Measurements from ENCODE around the gene FABP7.
"Not testable (repeated sequence)": the region's sequence is repeated elsewhere in the genome, so short reads cannot be mapped to it uniquely, and the experiment has no call there.

The FABP7 gene

DNA sequence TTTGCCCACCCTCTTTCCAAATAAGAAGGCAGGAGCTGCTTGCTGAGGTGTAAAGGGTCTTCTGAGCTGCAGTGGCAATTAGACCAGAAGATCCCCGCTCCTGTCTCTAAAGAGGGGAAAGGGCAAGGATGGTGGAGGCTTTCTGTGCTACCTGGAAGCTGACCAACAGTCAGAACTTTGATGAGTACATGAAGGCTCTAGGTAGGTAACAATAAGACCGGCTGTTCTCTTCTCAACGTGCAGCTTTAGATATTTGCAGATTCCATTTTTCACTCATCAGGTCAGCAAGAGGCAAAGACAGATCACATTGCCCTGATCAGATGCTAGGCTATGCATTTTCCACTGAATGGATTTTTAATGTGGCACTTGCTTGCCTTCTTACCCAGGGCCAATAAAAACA is at the start of gene FABP7:
Gene FABP7 (plus strand): TSS at position 50 of the 400 bp plus-strand sequence. CDS start 79 bp downstream, at position 129.
- in situ Hi-C loops (cut with HindIII; ENCODE audit: low sequenced_read_pairs) = no loop called here

DNA sequence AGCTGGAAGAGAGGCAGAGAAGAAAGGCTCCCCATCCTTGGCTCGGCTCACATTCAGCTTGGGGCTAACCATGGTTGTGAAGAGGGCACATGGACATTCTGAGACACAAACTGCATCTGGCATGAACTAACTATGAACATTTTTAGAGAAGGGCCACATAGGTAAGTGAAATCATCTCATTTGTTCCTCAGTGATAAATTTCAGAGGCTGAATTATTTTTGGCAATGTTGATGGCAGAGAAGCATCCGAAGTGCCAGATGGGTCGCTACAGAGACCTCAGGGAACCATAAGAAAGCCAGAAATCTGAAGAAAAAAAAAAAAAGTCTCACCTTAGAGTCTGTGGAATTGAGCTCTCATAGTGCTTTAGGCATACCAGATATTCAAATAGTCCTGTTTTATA is 49.2 kb upstream of the FABP7 start:
- in situ Hi-C loops (cut with HindIII; ENCODE audit: low sequenced_read_pairs) = loop anchor here (5.0 kb wide), 1 partner anchor 97 kb away; no protein-coding TSS in a partner anchor

DNA sequence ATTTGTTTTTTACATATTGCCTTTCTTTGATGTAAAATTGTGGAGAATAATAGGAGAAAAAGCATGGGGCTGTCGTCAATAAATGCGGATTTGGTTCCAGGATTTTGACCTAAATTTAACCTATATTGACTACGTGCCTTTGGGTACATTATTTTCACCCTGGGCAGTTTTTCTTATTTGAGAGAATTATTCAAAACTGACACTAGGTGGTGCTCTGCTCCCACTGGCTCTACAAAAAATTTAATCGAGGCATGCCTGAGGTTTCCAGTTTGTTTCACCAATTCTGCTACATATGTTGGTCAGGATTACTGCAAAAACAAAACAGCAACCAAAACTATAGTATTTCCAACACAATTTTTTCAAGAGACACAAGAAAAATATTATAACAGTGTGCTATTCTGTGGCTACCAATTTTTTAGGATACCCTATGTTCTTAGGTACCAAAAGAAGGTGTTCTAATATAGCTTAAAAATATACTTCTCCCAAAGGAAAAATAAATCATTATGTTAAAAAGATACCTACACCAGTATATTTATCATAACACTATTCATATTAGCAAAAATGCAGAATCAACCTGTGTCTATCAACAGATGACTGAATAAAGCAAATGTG is 48.6 kb upstream of the FABP7 start:
- in situ Hi-C loops (cut with HindIII; ENCODE audit: low sequenced_read_pairs) = loop anchor here (5.0 kb wide), 1 partner anchor 96 kb away; no protein-coding TSS in a partner anchor

DNA sequence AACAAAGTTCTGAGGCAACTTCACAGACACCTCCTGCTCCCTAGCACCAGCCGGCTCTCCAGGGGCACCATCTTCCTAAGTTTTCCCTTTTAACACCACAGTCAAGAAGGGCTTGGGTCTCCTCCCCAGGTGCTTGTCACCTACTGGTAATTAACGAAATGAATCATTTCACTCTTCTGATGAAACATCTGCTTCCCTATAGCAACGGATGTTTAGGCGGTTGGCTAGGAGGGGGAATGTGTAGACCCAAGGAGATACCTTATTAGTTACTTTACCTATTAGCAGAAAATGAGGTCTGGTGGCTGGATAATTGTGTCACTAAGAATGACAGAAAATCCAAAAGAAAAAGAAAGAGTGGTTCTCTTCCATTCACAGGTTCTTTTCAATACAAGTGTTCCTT is 46.3 kb upstream of the FABP7 start:
- in situ Hi-C loops (cut with HindIII; ENCODE audit: low sequenced_read_pairs) = loop anchor here (5.0 kb wide), 1 partner anchor 94 kb away; no protein-coding TSS in a partner anchor

DNA sequence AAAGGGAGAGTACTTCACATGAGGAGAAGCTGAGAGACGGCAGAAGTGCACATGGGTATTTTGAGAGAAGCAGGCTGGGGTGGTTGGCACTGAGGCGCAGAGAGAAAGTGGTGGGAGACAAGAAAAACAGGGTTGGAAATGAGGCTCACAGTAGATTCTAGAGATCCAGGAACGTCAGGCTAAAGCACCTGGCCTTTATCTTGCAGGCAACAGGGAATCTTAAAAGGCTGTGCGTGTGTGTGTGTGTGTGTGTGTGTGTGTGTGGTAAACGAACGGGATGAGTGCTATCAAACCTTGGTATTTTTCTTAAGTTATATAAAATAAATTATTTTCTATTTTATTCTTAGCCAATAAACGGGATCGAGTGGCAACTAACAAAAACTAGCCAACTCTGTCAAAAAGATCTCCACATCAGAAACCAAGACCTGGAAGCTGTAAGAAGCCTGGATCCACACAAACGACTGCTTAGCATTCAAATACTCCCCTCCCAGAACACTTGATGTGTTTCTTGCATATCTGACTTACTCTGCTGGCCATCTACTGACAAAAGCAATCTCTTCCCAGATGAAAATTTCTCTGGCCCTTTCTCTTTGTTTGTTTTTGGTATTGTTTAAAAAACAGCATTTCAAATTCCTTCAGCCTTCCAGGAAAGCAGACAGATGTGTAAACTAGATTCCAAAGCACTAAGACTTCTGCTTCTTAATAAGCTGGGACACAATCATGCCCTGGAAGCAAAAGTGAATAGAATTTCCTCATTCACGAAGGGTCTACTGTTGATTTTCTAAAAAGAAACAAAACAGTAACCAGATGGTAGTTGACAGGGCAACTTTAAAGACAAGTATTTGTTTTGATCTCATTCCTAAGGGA is 44.8 kb upstream of the FABP7 start:
- in situ Hi-C loops (cut with HindIII; ENCODE audit: low sequenced_read_pairs) = loop anchor here (5.0 kb wide), 1 partner anchor 93 kb away; no protein-coding TSS in a partner anchor

DNA sequence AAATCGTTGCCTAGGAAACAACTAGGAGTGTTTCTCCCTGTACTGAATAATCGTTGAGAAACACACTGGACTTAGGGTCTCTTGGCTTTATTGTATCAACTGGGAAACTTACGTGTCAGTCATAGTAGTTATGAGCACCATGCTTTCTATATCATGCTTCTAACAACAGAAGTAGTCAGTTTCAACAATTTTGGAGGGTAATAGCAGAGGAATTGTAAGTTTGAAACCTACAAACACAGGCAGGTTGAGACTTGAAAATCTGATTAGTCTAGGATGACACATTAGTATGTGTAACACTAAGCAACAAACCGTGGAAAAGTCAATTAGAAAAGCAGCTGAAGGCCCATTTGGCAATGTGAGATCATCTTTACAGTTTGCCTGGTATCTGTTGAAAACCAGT is 43.9 kb upstream of the FABP7 start:
- in situ Hi-C loops (cut with HindIII; ENCODE audit: low sequenced_read_pairs) = no loop called here

DNA sequence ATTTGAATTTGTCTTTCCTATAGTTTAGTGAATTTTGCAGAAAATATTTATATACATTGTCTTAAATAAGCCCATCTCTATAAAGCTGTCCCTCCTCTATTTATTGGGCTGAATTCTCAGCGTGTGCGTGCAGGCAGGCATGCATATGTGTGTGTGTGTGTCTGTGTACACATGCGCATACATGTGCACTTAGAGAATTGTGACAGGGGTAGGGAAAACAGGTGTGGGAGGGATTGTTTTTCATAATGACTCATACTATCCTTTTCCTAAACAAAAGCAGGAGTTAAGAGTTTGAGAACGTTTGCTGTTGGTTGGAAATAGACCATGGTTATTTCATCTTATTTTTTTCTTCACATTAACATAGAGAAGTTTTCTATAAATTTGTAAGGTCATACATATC is 43.4 kb upstream of the FABP7 start:
- in situ Hi-C loops (cut with HindIII; ENCODE audit: low sequenced_read_pairs) = no loop called here

DNA sequence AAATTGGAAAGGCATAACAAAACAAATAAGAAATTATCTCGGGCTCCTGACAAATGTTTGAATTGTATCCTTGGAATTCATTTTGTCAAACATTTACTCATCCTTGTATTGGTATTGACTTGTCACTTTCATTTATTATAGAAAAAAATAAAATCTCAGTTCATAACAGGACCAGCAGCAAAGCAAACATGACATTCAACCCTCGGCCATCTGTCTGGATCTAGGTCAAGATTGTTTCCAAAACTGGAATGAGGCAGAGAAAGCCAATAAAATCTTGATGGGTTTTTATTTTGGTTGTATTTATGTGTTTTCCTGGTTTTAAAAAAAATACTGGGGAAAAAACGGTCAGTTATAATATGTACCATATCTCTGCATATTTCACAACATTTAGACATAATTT is 42.9 kb upstream of the FABP7 start:
- in situ Hi-C loops (cut with HindIII; ENCODE audit: low sequenced_read_pairs) = no loop called here

DNA sequence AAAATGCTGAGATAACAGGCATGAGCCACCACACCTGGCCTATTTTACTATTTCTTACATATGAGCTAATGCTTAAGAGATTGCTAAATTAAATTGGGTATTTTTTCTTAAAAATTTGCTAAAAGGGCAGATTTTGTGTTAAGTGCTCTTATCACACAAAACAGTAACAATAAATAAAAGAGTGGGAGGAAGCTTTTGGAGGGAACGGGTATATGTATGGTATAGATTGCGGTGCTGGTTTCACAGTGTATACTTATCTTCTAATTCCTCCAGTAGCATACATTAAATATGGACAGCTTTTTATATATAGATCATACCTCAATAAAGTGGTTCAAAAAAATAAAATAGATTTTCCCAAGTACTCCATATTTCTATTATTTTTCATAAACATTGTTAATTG is 39.4 kb upstream of the FABP7 start:
- in situ Hi-C loops (cut with HindIII; ENCODE audit: low sequenced_read_pairs) = no loop called here

DNA sequence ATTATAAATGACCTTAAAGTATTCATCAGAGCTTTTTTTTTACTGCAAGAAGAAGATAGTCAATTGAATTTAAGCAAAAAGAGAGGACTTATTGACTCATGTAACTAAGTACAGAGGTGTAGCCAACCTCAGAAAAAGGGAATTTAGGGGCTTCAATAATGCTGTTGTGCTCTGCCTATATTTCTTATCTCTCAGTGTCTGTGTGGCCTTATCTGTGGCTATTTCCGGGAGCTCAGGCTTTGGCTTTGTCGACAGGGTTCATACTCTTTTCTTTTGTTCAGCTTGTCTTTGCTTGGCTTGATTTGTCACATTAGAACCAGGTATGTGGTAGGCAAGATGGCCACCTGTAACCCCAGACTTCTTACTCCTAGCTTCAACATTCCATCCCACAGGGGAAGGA is 38.6 kb upstream of the FABP7 start:
- in situ Hi-C loops (cut with HindIII; ENCODE audit: low sequenced_read_pairs) = no loop called here

DNA sequence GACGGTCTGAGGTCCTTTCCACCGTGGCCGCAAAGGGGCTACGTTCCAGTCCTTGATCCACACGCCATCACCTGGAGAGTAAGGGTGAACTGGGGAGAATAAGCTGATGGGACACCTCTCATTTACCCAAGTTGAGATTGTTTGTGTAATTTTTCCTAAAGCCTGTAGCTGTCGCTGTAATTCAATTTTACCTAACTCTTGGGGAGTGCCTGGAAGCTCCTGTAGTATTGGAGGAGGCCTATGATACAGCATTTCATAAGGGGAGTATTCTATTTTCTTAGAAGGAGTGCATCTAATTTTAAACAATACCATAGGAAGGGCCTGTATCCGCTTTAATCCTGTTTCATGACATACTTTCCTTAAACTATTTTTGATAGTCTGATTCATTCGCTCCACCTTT is 35.3 kb upstream of the FABP7 start:
- in situ Hi-C loops (cut with HindIII; ENCODE audit: low sequenced_read_pairs) = not testable (repeated sequence)

DNA sequence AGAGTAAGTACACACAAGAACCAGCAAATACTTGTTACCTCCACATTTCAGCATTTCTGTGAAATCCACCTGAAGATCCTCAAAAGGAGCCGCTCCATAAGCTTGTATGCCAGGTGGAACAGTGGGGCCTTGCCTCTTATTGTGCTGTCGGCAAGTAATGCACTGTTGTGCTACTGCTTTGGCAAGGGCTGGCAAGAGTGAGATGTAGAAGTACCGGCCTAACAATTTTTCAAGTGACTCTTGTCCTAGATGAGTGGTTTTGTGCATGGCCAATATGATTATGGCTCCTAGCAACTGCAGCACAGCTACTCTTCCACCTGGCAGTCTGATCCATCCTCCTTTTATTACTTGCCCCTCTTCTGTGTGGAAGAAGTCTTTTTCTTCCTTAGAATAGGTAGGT is 34.7 kb upstream of the FABP7 start:
- in situ Hi-C loops (cut with HindIII; ENCODE audit: low sequenced_read_pairs) = not testable (repeated sequence)

DNA sequence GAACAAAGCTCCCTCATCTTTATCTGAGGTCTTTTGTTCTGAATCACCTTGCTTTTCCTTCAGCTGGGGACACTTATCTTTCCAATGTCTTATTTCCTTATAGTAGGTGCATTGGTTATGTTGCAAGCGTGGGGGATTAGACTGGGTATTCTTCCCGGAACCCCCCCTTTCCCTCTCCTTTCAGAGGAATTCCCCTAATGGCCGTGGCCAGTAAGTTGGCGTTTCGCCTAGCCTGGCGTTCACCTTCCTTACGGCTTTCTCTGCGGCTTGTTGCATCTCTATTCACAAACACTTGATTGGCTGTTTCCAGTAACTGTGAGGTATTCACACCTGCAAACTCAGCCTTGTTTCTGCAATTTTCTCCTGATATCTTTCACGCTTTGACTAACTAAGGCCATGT is 32.8 kb upstream of the FABP7 start:
- in situ Hi-C loops (cut with HindIII; ENCODE audit: low sequenced_read_pairs) = no loop called here

DNA sequence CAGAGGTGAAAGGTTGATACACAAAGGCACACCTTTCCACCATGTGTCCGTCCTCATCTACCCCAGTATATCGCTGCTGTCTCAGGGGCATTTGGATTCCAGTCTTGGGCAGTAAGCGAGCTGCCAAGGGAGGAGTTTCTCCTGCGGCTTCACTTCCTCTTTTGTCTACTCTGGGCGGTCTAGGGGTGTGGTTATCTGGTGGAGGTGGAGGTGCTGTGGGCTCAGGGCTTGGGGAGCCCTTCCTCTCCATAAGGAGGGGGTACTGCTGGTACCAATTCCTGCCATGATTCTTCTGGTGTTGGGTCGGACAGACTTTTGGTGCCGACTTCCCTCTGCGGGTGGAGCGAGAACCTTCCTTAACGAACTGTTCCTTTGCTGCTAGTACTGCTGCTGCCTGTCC is 31.9 kb upstream of the FABP7 start:
- in situ Hi-C loops (cut with HindIII; ENCODE audit: low sequenced_read_pairs) = no loop called here

DNA sequence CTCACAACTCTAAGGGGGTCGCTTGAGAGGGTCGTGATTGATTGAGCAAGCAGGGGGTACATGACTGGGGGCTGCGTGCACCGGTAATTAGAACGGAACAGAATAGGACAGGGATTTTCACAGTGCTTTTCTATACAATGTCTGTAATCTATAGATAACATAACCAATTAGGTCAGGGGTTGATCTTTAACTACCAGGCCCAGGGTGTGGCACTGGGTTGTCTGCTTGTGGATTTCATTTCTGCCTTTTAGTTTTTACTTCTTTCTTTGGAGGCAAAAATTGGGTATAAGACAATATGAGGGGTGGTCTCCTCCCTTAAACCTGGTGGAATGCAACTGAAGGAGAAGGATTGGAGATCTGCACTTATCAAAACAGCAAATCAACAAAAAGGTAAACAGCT is 30.6 kb upstream of the FABP7 start:
- in situ Hi-C loops (cut with HindIII; ENCODE audit: low sequenced_read_pairs) = not testable (repeated sequence)

DNA sequence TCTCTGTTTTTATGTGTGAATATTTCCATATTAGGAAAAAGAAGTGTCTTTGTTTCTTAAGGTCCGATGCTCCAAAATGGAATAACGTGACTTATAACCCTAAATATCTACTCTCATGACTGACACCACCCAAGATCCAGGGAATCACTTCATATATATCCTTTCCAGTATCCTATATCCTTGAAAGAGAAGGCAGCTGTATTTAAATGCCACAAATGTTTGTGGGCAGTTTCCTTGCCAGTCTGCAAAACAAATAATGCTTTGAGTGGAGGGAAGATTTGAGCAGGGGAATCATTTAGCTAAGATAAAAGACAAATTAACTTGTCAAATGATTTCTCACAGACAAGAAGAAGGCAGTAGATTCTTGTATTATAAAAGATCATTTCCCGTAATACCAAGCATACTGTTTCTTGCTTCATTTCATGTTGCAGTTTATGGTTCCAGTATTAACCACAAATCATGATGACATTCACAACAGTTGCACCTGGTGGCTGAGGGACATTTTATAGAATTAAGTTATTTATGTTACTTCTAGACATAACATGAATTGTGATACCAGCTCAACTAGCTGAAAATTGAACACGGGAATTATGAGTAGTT is 30.0 kb upstream of the FABP7 start:
- in situ Hi-C loops (cut with HindIII; ENCODE audit: low sequenced_read_pairs) = no loop called here

DNA sequence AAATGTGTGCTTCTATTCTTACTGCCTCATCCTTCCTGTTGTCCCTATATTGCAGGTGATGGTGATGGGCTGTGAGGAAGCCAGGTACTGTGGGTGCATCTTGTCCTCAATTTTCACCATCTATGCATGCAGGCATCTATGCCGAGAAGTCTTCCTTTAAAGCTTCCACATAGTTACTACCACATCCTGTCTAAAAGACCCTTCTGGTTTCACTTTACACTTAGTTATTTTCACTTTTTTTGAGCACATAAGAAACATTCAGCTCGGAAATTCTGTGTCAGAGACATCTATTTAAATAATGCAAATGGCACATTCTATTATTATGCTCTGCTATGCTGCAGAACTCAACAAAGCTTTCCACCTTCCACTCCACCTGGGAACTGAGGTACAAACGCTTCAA is 28.2 kb upstream of the FABP7 start:
- in situ Hi-C loops (cut with HindIII; ENCODE audit: low sequenced_read_pairs) = no loop called here

DNA sequence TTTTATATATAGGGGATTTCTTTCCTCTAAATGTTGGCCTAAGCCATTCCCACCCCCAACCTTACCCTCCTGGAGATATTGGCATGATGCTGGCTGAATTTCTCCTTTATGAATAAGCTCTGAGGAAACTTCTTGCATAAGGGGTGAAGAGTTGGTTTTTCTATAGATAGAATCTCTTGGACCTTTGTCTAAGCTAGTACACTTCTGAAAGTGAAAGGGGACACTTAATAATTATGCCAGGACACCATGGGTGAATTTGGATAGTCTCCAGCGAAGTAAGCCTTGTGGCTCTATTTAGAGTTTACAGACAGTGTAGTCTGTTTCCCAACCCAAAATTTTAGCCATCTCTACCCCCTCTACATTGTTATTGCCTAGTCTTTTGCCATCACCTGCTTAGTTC is 27.1 kb upstream of the FABP7 start:
- in situ Hi-C loops (cut with HindIII; ENCODE audit: low sequenced_read_pairs) = no loop called here

DNA sequence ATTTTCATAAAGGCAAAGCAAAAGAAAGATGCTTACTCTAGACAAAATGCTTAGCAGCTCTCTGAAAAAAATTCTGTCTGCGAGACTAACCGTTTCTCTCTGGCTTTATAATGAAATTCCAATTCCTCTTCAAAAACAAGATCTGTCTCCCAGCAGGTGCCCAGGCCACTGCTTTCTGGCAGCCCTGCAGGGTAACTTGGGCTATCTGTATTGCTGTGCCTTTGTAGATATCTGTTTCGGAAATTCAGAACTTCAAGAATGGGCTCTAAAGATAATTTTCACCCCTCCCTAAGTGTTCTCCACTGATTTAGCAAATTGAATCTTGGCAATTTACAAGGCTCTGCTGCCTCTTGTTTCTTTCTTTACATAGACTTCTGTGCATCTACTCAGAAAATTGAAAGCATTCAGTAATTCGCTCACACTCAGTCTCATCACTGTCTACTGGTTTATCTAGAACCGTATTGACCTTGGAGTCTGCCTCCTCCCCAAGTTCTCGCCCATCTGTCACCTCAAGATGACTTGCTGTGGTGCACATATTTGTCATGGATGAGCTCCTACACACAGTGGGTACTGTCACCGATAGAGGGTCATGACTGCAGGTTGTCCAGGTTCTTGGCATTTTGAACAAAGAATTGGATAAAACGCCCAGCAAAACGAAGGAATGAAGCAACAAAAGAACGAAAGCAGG is 26.4 kb upstream of the FABP7 start:
- in situ Hi-C loops (cut with HindIII; ENCODE audit: low sequenced_read_pairs) = no loop called here

DNA sequence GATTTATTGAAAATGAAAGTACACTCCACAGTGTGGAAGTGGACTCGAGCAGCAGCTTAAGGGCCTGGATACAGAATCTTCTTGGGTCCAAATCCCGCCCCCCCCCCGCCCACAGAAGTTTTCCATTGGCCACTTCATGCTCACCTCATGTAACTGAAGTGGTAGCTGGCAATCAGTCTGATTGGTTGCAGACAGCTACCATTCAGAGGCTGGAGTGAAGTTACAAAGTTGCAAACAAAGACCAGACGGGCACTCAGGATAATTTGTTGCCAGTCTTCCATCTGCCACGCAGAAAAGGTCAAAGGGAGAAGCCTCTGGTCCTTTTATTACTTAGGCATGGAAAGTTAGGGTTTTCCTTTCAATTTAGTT is 25.8 kb upstream of the FABP7 start:
- in situ Hi-C loops (cut with HindIII; ENCODE audit: low sequenced_read_pairs) = no loop called here

DNA sequence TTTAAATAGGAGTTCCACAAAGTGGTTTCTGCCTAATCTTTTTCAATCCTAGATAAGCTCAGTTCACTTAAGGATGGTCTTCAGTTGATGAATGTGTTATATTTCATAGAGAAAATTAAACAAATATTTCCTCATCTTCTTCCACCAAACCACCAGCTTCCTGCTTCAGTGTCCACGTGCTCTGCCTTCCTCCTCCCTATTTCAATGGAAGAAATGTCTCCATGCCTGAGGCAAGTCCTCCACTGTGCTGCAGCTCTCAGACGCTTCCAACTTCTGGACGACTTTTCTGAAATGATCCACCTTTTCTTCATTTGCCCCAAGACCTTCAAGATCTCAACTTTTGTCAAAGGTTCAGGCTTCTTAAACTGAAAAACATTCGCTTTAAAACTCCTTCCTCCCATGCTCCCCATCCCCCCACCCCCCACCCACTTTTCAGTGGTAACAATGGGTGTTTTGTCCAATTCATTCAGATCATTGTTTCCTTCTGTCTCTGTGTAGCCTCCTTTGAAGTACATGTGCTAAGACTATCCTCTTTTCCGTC is 25.3 kb upstream of the FABP7 start:
- in situ Hi-C loops (cut with HindIII; ENCODE audit: low sequenced_read_pairs) = no loop called here

All from endothelial cell of hepatic sinusoid (primary cell).